SK-N-SH treated with all-trans-retinoic acid at 6 μM for 48 hours (cell line): Measurements from ENCODE around the gene TRIM24.

Experiments used
- ARNTL ChIP-seq: fragments of 450-650 bp; formaldehyde crosslinking; IDR thresholded peaks from 2 replicates; pipeline ENCODE4 v1.5.0; 2020; ENCODE audit warnings: low read depth, mild to moderate bottlenecking, moderate library complexity, borderline replicate concordance
- BACH2 ChIP-seq: fragments of 250-450 bp; sonication (Bioruptor Pico); IDR thresholded peaks from 2 replicates; pipeline ENCODE4 v1.9.0; 2021; ENCODE audit warnings: mild to moderate bottlenecking, borderline replicate concordance
- CREB5 ChIP-seq: fragments of 250-450 bp; sonication (Bioruptor Pico); IDR thresholded peaks from 2 replicates; pipeline ENCODE4 v1.5.1; 2020; ENCODE audit warnings: low read depth, mild to moderate bottlenecking, moderate library complexity
- CSDC2 ChIP-seq: fragments of 250-450 bp; sonication (Bioruptor Pico); IDR thresholded peaks from 2 replicates; pipeline ENCODE4 v1.5.0; 2020; ENCODE audit warnings: mild to moderate bottlenecking, moderate library complexity
- ESRRG ChIP-seq: fragments of 250-450 bp; sonication (Bioruptor Pico); IDR thresholded peaks from 2 replicates; pipeline ENCODE4 v1.6.1; 2021; ENCODE audit warnings: mild to moderate bottlenecking
- GLIS3 ChIP-seq: fragments of 250-450 bp; sonication (Bioruptor Pico); IDR thresholded peaks from 2 replicates; pipeline ENCODE4 v1.5.0; 2020; ENCODE audit warnings: mild to moderate bottlenecking, moderate library complexity
- OSR1 ChIP-seq: fragments of 250-450 bp; sonication (Bioruptor Pico); IDR thresholded peaks from 2 replicates; pipeline ENCODE4 v1.8.0; 2022; ENCODE audit warnings: moderate library complexity, mild to moderate bottlenecking, inconsistent platforms
- PATZ1 ChIP-seq: fragments of 250-450 bp; sonication (Bioruptor Pico); IDR thresholded peaks from 2 replicates; pipeline ENCODE4 v1.8.0; 2020; ENCODE audit warnings: mild to moderate bottlenecking, moderate library complexity, borderline replicate concordance
- PPARA ChIP-seq: fragments of 250-450 bp; sonication (Bioruptor Pico); IDR thresholded peaks from 2 replicates; pipeline ENCODE4 v1.5.0; 2020; ENCODE audit warnings: mild to moderate bottlenecking, borderline replicate concordance
- RARB ChIP-seq: fragments of 250-450 bp; sonication (Bioruptor Pico); IDR thresholded peaks from 2 replicates; pipeline ENCODE4 v1.8.0; 2021; ENCODE audit warnings: mild to moderate bottlenecking, moderate library complexity
- ZNF565 ChIP-seq: fragments of 450-650 bp; formaldehyde crosslinking; conservative IDR thresholded peaks from 2 replicates; pipeline ENCODE4 v1.5.0; 2020; ENCODE audit warnings: low read depth, mild to moderate bottlenecking, moderate library complexity

GRCh38 chr7:138527746-138528223 lies 67.7 kb downstream of the TRIM24 start:
- TF ChIP-seq GLIS3 (CRISPR knock-in tag) (no peak), PATZ1 (no peak), ESRRG (CRISPR knock-in tag) (no peak), ZNF565 (CRISPR knock-in tag) (no peak), ARNTL (CRISPR knock-in tag) (no peak), CREB5 (CRISPR knock-in tag) (no peak), BACH2 (CRISPR knock-in tag) (no peak), RARB (no peak), OSR1 (CRISPR knock-in tag) (no peak), PPARA (CRISPR knock-in tag) (no peak), CSDC2 (no peak)
